PFSK-1 (cell line): ENCODE measurements around the gene CACNA1A.

Experiments used
- FOXP2 ChIP-seq: optimal IDR thresholded peaks from 2 replicates; pipeline ENCODE3; 2011; ENCODE audit warnings: borderline replicate concordance, control low read depth, inconsistent platforms; ENCODE audit not compliant: insufficient read depth; ENCODE audit errors: extremely low read length, extremely low read depth
- POLR2AphosphoS5 ChIP-seq: IDR thresholded peaks from 2 replicates; pipeline ENCODE4 v1.6.1; 2012; ENCODE audit warnings: low read depth, mild to moderate bottlenecking, control low read depth, low read length, moderate library complexity
- SIN3A ChIP-seq: IDR thresholded peaks from 2 replicates; pipeline ENCODE4 v1.6.1; 2012; ENCODE audit warnings: mild to moderate bottlenecking, low read length, moderate library complexity, borderline replicate concordance; ENCODE audit not compliant: insufficient read depth
- TAF1 ChIP-seq: IDR thresholded peaks from 2 replicates; pipeline ENCODE4 v1.6.1; 2012; ENCODE audit warnings: low read length, control low read depth, borderline replicate concordance; ENCODE audit not compliant: insufficient read depth
- TF ChIP-seq, protein P1 (sequence below), 2 experiments: IDR thresholded peaks; 2 replicates each; pipeline versions ENCODE4 v1.6.1 to v1.8.0; 2011 to 2012; ENCODE audit warnings: low read depth in 2 of 2, low read length in 2 of 2, control low read depth in 1 of 2, inconsistent platforms in 1 of 2, mild to moderate bottlenecking in 1 of 2, moderate library complexity in 1 of 2; ENCODE audit not compliant: insufficient read depth in 1 of 2

CACNA1A gene

GRCh38 chr19:13382633-13382938, 123.7 kb downstream of the CACNA1A start:
- TF ChIP-seq FOXP2 (no peak), POLR2AphosphoS5 (no peak), TAF1 (no peak), SIN3A (no peak)
- TF ChIP-seq, protein P1, sequence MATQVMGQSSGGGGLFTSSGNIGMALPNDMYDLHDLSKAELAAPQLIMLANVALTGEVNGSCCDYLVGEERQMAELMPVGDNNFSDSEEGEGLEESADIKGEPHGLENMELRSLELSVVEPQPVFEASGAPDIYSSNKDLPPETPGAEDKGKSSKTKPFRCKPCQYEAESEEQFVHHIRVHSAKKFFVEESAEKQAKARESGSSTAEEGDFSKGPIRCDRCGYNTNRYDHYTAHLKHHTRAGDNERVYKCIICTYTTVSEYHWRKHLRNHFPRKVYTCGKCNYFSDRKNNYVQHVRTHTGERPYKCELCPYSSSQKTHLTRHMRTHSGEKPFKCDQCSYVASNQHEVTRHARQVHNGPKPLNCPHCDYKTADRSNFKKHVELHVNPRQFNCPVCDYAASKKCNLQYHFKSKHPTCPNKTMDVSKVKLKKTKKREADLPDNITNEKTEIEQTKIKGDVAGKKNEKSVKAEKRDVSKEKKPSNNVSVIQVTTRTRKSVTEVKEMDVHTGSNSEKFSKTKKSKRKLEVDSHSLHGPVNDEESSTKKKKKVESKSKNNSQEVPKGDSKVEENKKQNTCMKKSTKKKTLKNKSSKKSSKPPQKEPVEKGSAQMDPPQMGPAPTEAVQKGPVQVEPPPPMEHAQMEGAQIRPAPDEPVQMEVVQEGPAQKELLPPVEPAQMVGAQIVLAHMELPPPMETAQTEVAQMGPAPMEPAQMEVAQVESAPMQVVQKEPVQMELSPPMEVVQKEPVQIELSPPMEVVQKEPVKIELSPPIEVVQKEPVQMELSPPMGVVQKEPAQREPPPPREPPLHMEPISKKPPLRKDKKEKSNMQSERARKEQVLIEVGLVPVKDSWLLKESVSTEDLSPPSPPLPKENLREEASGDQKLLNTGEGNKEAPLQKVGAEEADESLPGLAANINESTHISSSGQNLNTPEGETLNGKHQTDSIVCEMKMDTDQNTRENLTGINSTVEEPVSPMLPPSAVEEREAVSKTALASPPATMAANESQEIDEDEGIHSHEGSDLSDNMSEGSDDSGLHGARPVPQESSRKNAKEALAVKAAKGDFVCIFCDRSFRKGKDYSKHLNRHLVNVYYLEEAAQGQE (IDR thresholded peaks at IDR 0.05; ENCODE audit: insufficient read depth in 1 of 2, low read depth in 2 of 2, low read length in 2 of 2), result no peak

DNA sequence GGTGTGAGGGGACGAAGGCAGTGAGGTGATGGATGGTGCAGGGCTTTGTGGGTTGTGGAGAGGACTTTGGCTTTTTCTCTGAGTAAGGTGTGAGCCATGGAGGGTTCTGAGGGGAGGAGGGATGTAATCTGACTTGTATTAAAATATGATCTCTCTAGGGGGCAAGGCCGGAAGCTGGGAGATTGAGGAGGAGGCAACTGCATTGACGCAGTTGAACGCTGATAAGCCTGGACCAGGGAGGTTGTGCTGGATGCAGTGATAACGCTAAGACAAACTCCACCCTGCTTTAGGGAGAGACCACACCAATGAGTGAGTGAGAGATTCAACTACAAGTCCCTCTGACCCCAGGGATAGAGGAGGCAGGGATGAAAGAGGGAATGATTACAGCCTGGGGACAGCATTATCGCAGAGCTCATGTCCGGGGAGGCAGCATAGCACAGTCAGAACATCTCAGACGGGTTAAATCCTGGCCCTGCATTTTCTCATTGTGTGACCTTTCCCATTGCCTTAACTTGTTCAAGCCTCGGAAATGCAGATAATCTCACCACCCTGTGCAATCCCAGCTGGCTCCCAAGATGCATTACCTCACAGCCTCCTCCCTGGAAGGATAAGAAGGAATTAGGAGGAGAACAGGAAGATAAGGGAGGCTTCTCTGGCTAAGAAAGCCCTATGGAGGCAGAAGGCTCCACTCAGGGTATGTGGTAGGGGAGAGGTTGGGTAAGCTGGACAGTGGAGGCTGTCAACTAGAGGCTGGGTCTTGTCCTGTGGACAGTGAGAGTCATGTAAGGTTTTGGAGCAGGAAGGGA, 124.2 kb downstream of the CACNA1A start:
- no peak for TF ChIP-seq FOXP2
- no peak for TF ChIP-seq TAF1

DNA sequence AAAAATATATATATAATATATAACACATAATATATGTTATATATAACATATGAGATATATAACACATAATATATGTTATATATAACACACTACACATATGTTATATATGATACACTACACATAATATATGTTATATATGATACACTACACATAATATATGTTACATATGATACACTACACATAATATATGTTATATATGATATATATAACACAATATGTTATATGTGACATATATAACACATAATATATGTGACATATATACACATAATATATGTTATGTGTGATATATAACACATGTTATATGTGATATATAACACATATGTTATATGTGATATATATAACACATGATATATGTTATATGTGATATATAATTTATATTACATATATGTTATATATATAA, 129.7 kb downstream of the CACNA1A start:
- TF ChIP-seq, protein P1 (IDR thresholded peaks at IDR 0.05; ENCODE audit: insufficient read depth in 1 of 2, low read depth in 2 of 2, low read length in 2 of 2), result no peak
- TF ChIP-seq POLR2AphosphoS5, result no peak
- no peak for TF ChIP-seq SIN3A
- TF ChIP-seq TAF1, result no peak
- no peak for TF ChIP-seq FOXP2

- no peak for TF ChIP-seq TAF1
Observed at GRCh38 chr19:13373599-13373998, 132.7 kb downstream of the CACNA1A start.

DNA sequence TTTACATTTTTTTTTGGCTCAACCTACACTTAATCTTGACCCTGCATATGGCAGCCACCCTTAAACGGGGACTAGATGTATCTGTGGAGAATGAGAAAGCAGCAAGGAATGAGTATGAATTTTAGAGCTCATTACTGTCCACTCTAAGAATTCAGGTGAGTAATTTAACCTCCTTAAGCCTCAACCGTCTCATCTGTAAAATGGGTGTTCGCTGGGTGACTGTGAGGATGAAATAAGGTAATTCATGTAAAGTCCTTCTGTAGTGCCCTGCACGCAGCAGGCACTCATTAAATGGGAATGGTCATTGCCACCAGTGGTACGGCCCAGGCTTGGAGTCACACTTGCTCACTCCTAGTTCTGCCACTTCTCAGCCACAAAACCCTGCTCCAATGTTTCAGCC, 135.3 kb downstream of the CACNA1A start:
- TF ChIP-seq POLR2AphosphoS5 (no peak), FOXP2 (no peak), SIN3A (no peak), TAF1 (no peak)
- TF ChIP-seq, protein P1 (IDR thresholded peaks at IDR 0.05; ENCODE audit: insufficient read depth in 1 of 2, low read depth in 2 of 2, low read length in 2 of 2), result no peak

GRCh38 chr19:13366529-13367143, 139.6 kb downstream of the CACNA1A start:
- TF ChIP-seq SIN3A (no peak), TAF1 (no peak), FOXP2 (no peak), POLR2AphosphoS5 (no peak)
- TF ChIP-seq, protein P1 (IDR thresholded peaks at IDR 0.05; ENCODE audit: insufficient read depth in 1 of 2, low read depth in 2 of 2, low read length in 2 of 2), result no peak
